ENCODE data around the gene ELOB. TPM values are rescaled to one million over a fixed set of nuclear protein-coding genes. Genes with fewer than 3 reads are reported as not detected.

The ELOB gene
- total RNA-seq, 1 donor from 2014 or later: 530 TPM

DNA sequence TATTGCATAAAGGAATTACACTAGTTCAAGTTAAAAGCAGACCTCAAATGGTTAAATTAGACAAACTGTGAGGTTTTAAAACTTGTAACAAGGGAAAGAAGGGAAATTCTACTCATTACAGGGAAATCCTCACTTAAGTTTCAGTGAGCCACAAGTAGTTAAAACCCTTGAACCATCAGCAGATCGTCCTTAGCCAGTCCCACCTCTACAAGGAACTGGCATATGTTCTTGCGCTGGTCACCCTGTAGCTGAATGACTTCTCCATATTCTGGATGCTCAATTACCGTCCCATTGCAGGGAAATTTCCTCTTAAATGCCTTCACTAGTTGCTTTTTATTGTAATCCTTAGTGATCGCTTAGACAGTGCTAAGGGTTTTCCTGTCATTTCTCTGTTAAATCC is 45.4 kb upstream of the ELOB start:
- DNase-seq (ENCODE audit: extremely low spot score in 2 of 2): no peak
- H3K36me3 ChIP-seq: no peaks in the 10 kb centered on the region
- no peaks in the 10 kb centered on the region for H3K9me3 ChIP-seq
- intact Hi-C loops (cut with DNase I): no loop called here
- H3K4me1 ChIP-seq: no peaks in the 10 kb centered on the region
- TF ChIP-seq POLR2A (IDR thresholded peaks at IDR 0.05): no peak
- TF ChIP-seq POLR2AphosphoS5 (IDR thresholded peaks at IDR 0.05; ENCODE audit: insufficient read depth in 1 of 2, low read depth in 1 of 2): no peak
- TF ChIP-seq, protein P1, sequence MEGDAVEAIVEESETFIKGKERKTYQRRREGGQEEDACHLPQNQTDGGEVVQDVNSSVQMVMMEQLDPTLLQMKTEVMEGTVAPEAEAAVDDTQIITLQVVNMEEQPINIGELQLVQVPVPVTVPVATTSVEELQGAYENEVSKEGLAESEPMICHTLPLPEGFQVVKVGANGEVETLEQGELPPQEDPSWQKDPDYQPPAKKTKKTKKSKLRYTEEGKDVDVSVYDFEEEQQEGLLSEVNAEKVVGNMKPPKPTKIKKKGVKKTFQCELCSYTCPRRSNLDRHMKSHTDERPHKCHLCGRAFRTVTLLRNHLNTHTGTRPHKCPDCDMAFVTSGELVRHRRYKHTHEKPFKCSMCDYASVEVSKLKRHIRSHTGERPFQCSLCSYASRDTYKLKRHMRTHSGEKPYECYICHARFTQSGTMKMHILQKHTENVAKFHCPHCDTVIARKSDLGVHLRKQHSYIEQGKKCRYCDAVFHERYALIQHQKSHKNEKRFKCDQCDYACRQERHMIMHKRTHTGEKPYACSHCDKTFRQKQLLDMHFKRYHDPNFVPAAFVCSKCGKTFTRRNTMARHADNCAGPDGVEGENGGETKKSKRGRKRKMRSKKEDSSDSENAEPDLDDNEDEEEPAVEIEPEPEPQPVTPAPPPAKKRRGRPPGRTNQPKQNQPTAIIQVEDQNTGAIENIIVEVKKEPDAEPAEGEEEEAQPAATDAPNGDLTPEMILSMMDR (IDR thresholded peaks at IDR 0.05): no peak
- H3K4me3 ChIP-seq: no peak overlapping the region
- H3K27ac ChIP-seq: no peak overlapping the region
- no peaks in the 10 kb centered on the region for H3K27me3 ChIP-seq

GRCh38 chr16:2822158-2822495 is 45.0 kb upstream of the ELOB start:
- H3K9me3 ChIP-seq: no peaks in the 10 kb centered on the region
- intact Hi-C loops (cut with DNase I): no loop called here
- DNase-seq (ENCODE audit: extremely low spot score in 2 of 2): no peak
- H3K4me1 ChIP-seq: no peaks in the 10 kb centered on the region
- no peak for TF ChIP-seq POLR2A (IDR thresholded peaks at IDR 0.05)
- TF ChIP-seq, protein P1 (IDR thresholded peaks at IDR 0.05): no peak
- TF ChIP-seq POLR2AphosphoS5 (IDR thresholded peaks at IDR 0.05; ENCODE audit: insufficient read depth in 1 of 2, low read depth in 1 of 2): no peak
- H3K27me3 ChIP-seq: no peaks in the 10 kb centered on the region
- no peaks in the 10 kb centered on the region for H3K36me3 ChIP-seq
- no peak overlapping the region for H3K4me3 ChIP-seq
- no peak overlapping the region for H3K27ac ChIP-seq

DNA sequence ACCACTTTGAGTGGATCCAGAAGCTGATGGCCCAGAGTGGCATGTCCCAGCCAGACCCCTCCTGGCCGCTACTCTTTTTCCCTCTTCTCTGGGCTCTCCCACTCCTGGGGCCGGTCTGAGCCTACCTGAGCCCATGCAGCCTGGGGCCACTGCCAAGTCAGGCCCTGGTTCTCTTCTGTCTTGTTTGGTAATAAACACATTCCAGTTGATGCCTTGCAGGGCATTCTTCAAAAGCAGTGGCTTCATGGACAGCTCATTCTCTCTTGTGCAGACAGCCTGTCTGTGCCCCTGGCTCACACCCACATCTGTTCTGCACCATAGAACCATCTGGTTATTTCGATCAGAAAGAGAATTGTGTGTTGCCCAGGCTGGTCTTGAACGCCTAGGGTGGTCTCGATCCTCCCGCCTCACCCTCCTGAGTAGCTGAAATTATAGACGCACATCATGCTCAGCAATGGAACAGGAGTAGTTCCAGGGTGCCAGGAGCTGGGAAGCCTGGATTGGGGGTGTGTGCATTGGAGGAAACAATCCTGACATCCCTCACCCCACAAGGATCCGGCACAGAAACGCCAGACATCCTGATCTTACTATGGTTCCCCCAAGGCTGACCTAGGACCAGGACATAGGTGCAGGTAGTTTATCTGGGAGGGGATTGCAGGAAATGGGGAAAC is 44.5 kb upstream of the ELOB start:
- Histone ChIP-seq H3K36me3 (no peaks in the 10 kb centered on the region), H3K4me1 (no peaks in the 10 kb centered on the region), H3K27me3 (no peaks in the 10 kb centered on the region), H3K4me3 (no peak overlapping the region), H3K27ac (no peak overlapping the region), H3K9me3 (no peaks in the 10 kb centered on the region)
- TF ChIP-seq POLR2A (IDR thresholded peaks at IDR 0.05) (no peak), POLR2AphosphoS5 (IDR thresholded peaks at IDR 0.05; ENCODE audit: insufficient read depth in 1 of 2, low read depth in 1 of 2) (no peak)
- TF ChIP-seq, protein P1 (IDR thresholded peaks at IDR 0.05): no peak
- DNase-seq (ENCODE audit: extremely low spot score in 2 of 2): no peak
- intact Hi-C loops (cut with DNase I): no loop called here

DNA sequence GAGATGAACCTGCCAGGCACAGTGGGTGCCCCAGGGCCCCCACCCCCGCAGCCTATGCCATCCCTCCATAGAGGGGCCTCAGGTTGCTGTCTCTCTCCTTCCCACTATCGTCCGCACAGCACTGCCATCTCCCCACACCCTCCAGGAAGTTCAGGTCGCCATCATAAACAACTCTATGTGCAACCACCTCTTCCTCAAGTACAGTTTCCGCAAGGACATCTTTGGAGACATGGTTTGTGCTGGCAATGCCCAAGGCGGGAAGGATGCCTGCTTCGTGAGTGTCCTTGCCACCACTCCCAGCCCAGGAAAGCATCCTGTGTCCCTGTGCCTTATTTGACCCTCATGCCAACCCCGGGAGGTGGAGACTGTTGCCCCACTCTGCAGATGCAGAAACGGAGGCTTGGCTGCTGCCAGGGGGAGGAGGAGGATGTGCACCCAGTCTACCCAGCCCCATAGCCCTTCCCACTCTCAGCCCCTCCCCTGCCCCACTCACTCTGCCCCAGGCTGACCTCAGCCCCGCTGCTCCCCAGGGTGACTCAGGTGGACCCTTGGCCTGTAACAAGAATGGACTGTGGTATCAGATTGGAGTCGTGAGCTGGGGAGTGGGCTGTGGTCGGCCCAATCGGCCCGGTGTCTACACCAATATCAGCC is 43.9 kb upstream of the ELOB start:
- Histone ChIP-seq H3K4me1 (no peaks in the 10 kb centered on the region), H3K27ac (no peak overlapping the region), H3K4me3 (no peak overlapping the region), H3K9me3 (no peaks in the 10 kb centered on the region), H3K36me3 (no peaks in the 10 kb centered on the region), H3K27me3 (no peaks in the 10 kb centered on the region)
- DNase-seq (ENCODE audit: extremely low spot score in 2 of 2): no peak
- intact Hi-C loops (cut with DNase I): no loop called here
- no peak for TF ChIP-seq POLR2A (IDR thresholded peaks at IDR 0.05)
- TF ChIP-seq POLR2AphosphoS5 (IDR thresholded peaks at IDR 0.05; ENCODE audit: insufficient read depth in 1 of 2, low read depth in 1 of 2): no peak
- TF ChIP-seq, protein P1 (IDR thresholded peaks at IDR 0.05): no peak
